Neural progenitor cell (in vitro differentiated cells): ENCODE results near the gene IGFBP4.

ENCODE experiments used
- CTCF ChIP-seq: fragments of 200-600 bp; sonication (generic); IDR thresholded peaks from 2 replicates; pipeline ENCODE4 v1.5.1; 2017; ENCODE audit warnings: antibody characterized with exemption, mild to moderate bottlenecking
- EZH2 ChIP-seq: fragments of 200-600 bp; sonication (generic); IDR thresholded peaks from 2 replicates; pipeline ENCODE4 v1.6.1; 2017; ENCODE audit warnings: antibody characterized with exemption, mild to moderate bottlenecking, moderate library complexity

- no peak for TF ChIP-seq CTCF
- TF ChIP-seq EZH2 = no peak
These were observed 56.4 kb downstream of the IGFBP4 start for GRCh38 chr17:40499551-40500189.
